Measurements from ENCODE around the gene SPDEF. TPM values are rescaled to one million over a fixed set of nuclear protein-coding genes. Genes with fewer than 3 reads are reported as not detected.

Gene SPDEF
- total RNA-seq, 4 donors from 2014 or later = 25.0 to 45.9 (median 32.3) TPM

DNA sequence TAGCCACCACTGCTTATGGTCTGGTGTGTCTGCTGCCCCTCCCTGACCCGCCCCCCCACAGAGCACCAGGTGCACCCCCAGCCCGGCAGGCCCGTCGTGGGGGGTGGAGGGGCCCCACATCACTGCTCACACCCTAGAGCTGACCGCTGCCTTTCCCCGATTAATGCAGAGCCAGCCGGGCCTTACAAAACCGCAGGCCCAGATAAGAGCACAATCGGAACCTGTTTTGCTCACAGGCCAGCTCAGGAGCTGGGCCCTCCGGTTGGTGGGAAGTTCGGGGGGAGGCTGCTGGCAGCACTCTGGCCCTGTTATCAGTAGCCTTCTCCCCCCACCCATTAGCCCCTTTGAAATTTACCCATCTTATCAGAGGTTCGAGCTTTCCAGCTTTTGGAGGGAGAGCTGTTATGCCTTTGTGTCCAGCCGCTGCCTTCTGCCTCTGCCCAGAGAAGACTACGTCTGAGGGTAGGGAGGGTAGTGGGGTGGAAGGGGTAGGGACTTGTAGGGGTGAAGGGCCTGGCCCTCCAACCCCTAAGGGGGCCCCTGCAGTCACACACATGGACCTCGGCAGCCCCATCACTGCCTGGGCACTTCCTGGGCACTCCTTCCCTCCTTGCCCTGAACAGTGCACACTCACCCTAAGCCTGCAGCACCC is 6.9 kb upstream of the SPDEF start:
- H3K27ac ChIP-seq = no peak overlapping the region
- peaks cover 11% of the 10 kb centered on the region for H3K27me3 ChIP-seq
- H3K4me1 ChIP-seq = no peaks in the 10 kb centered on the region
- TF ChIP-seq EP300 (IDR thresholded peaks at IDR 0.05) = no peak
- no peak for TF ChIP-seq POLR2AphosphoS5 (IDR thresholded peaks at IDR 0.05)
- TF ChIP-seq POLR2A (IDR thresholded peaks at IDR 0.05) = no peak
- TF ChIP-seq, protein P1, sequence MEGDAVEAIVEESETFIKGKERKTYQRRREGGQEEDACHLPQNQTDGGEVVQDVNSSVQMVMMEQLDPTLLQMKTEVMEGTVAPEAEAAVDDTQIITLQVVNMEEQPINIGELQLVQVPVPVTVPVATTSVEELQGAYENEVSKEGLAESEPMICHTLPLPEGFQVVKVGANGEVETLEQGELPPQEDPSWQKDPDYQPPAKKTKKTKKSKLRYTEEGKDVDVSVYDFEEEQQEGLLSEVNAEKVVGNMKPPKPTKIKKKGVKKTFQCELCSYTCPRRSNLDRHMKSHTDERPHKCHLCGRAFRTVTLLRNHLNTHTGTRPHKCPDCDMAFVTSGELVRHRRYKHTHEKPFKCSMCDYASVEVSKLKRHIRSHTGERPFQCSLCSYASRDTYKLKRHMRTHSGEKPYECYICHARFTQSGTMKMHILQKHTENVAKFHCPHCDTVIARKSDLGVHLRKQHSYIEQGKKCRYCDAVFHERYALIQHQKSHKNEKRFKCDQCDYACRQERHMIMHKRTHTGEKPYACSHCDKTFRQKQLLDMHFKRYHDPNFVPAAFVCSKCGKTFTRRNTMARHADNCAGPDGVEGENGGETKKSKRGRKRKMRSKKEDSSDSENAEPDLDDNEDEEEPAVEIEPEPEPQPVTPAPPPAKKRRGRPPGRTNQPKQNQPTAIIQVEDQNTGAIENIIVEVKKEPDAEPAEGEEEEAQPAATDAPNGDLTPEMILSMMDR (IDR thresholded peaks at IDR 0.05) = no peak
- peaks cover 3% of the 10 kb centered on the region for H3K9me3 ChIP-seq
- WGBS = 86% methylated on average over 7 of the region's 15 CpGs
- no peaks in the 10 kb centered on the region for H3K36me3 ChIP-seq
- DNase-seq (ENCODE audit: low spot score in 2 of 2) = no peak
- H3K4me3 ChIP-seq = no peak overlapping the region

DNA sequence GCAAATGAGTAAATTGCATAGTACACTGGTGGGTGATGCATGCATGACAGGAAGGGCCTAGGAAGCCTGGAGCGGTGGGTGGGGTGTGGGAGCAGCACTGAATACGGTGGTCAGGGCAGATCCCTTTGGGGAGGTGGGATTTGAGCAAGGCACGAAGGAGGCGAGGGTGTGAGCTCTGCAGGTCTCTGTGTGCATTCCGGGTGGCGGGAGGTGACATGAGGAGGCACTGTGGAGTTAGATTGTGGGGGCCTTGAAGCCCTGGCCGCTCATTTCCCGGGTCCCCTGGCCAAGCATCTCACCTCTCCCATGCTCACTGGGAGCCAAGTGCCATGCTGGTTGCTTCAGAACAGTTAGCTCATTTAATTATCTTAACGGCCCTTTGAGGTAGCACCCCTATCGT is 6.2 kb upstream of the SPDEF start:
- Histone ChIP-seq H3K36me3 (no peaks in the 10 kb centered on the region), H3K27ac (no peak overlapping the region), H3K4me3 (no peak overlapping the region), H3K4me1 (no peaks in the 10 kb centered on the region), H3K9me3 (peaks cover 5% of the 10 kb centered on the region), H3K27me3 (peaks cover 11% of the 10 kb centered on the region)
- TF ChIP-seq POLR2AphosphoS5 (IDR thresholded peaks at IDR 0.05) = no peak
- no peak for TF ChIP-seq EP300 (IDR thresholded peaks at IDR 0.05)
- TF ChIP-seq, protein P1 (IDR thresholded peaks at IDR 0.05) = no peak
- no peak for TF ChIP-seq POLR2A (IDR thresholded peaks at IDR 0.05)
- DNase-seq (ENCODE audit: low spot score in 2 of 2) = no peak
- 86% methylated on average over 10 of the region's 10 CpGs for WGBS

DNA sequence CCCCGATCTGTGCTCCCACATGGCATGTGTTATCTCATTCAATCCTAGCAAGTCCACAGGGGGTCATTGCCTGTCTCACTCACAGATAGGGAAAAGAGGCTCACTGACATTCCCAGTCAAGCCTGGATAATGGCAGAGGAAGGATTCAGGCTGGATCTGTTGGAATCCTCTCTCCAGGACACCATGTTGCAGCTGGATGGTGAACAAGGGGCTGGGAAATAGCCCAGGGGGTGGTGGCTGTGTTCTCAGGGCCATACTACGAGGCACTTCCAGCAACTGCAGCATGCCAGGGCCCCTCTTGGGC is 5.0 kb upstream of the SPDEF start:
- Histone ChIP-seq H3K4me1 (no peaks in the 10 kb centered on the region), H3K36me3 (no peaks in the 10 kb centered on the region), H3K27me3 (peaks cover 6% of the 10 kb centered on the region), H3K27ac (no peak overlapping the region), H3K4me3 (no peak overlapping the region), H3K9me3 (peaks cover 5% of the 10 kb centered on the region)
- no peak for TF ChIP-seq POLR2AphosphoS5 (IDR thresholded peaks at IDR 0.05)
- no peak for TF ChIP-seq EP300 (IDR thresholded peaks at IDR 0.05)
- TF ChIP-seq, protein P1 (IDR thresholded peaks at IDR 0.05) = no peak
- no peak for TF ChIP-seq POLR2A (IDR thresholded peaks at IDR 0.05)
- 100% methylated on average over 1 of the region's 2 CpGs for WGBS
- DNase-seq (ENCODE audit: low spot score in 2 of 2) = no peak

DNA sequence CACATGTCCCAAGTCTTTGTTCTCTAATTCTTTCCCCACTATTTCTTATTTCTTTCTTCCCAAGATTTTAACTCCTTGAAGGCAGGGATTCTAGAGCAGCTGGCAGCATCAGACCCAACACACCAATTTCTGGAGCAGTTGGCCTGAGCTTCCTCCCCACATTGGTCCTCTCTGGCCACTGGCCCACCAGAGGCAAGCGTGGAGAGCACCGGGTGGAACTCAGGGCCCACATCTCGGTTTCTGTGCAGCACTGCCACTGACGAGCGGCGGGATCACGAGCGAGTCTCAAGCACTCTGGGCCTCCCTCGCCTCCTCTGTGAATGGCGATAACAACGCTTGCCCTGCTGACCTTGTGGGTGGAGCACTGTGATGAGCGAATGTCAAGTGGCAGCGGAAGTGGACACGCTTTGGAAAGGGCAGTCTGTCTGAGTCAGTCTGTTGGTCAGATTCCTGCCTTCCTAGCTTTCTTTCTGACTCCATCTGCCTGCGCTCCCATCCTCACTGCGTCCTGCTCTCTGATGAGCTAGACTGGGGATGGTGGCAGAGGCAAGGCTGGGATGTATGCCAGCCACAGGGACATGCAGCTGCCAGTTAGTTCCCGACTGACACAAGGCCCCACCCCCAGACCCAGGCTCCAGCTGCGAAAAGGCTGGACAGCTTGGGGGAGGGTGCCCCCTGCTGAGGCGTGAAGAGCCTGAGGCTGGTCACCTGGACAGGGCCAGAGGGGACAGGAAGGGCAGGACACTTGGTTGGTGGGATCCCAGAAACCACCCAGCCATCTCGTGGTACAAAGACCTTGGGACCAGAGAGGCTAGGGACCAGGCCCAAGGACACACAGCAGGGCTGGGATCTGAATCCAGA is 4.5 kb upstream of the SPDEF start:
- Histone ChIP-seq H3K27ac (no peak overlapping the region), H3K27me3 (peaks cover 6% of the 10 kb centered on the region), H3K9me3 (peaks cover 5% of the 10 kb centered on the region), H3K4me1 (no peaks in the 10 kb centered on the region), H3K36me3 (no peaks in the 10 kb centered on the region), H3K4me3 (no peak overlapping the region)
- TF ChIP-seq EP300 (IDR thresholded peaks at IDR 0.05) (no peak), POLR2A (IDR thresholded peaks at IDR 0.05) (no peak), POLR2AphosphoS5 (IDR thresholded peaks at IDR 0.05) (no peak)
- TF ChIP-seq, protein P1 (IDR thresholded peaks at IDR 0.05) = no peak
- 58% methylated on average over 16 of the region's 20 CpGs for WGBS
- DNase-seq (ENCODE audit: low spot score in 2 of 2) = no peak

DNA sequence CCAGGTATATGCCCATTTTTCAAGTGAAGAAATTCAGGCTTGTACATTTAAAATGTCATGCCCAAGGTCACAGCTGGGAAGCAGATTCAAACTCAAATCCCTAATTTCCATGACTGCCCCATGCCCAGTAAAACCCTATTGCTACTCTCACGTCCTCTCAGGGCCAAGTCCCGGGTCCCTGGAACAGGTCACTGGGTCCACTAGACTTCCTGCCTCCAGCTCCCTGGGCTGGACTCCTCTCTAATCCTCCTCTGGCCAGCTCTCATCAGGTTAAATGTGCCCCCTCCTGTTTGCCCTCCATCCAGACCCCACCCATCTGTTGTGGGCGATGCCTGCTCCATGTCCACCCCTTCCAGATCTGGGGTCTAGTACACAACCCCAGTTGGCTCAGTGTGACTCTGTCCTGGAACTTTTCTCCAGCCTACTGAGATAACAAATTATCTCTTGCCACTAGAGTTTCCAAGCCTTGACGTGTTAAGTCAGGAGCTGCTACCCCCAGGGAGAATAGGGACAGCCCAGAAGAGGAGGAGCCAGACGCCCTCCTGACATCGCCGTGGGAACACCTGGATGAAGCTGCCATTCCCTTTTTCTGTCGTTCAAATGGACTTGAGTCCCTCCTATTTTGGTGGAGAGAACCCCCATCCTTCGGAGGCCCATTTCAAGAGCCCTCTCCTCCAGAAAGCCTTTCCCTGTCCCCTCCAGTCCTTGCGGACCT is 3.7 kb upstream of the SPDEF start:
- no peak overlapping the region for H3K27ac ChIP-seq
- TF ChIP-seq EP300 (IDR thresholded peaks at IDR 0.05) (no peak), POLR2AphosphoS5 (IDR thresholded peaks at IDR 0.05) (no peak), POLR2A (IDR thresholded peaks at IDR 0.05) (no peak)
- TF ChIP-seq, protein P1 (IDR thresholded peaks at IDR 0.05) = no peak
- 58% methylated on average over 10 of the region's 10 CpGs for WGBS

More for the DNA sequence above, 3.7 kb upstream of the SPDEF start:
- peaks cover 5% of the 10 kb centered on the region for H3K9me3 ChIP-seq
- peaks cover 6% of the 10 kb centered on the region for H3K27me3 ChIP-seq
- no peak overlapping the region for H3K4me3 ChIP-seq
- H3K36me3 ChIP-seq = no peaks in the 10 kb centered on the region
- no peak for DNase-seq (ENCODE audit: low spot score in 2 of 2)
- no peaks in the 10 kb centered on the region for H3K4me1 ChIP-seq

Measured in suprapubic skin (tissue), 4 donors.